Suprapubic skin (tissue), 4 donors: ENCODE measurements around the gene CCDC197. TPM values are rescaled to one million over a fixed set of nuclear protein-coding genes. Genes with fewer than 3 reads are reported as not detected.

Source experiments
- DNase-seq, 2 donors: peaks; one replicate each; pipeline ENCODE4 v3.0.0-alpha.2; 2019; ENCODE audit warnings: low spot score in 2 of 2
- H3K27ac ChIP-seq: fragments of 200-600 bp; sonication (generic); one replicate; pipeline ENCODE4 v1.5.1; 2019
- H3K27me3 ChIP-seq: fragments of 200-600 bp; sonication (generic); one replicate; pipeline ENCODE4 v1.5.1; 2019
- H3K36me3 ChIP-seq: fragments of 200-600 bp; sonication (generic); one replicate; pipeline ENCODE4 v1.5.1; 2019
- H3K4me1 ChIP-seq: fragments of 200-600 bp; sonication (generic); one replicate; pipeline ENCODE4 v1.5.1; 2019
- H3K4me3 ChIP-seq: fragments of 200-600 bp; sonication (generic); one replicate; pipeline ENCODE4 v1.5.1; 2019; ENCODE audit warnings: mild to moderate bottlenecking
- H3K9me3 ChIP-seq: fragments of 200-600 bp; sonication (generic); one replicate; pipeline ENCODE4 v1.5.1; 2019
- EP300 ChIP-seq: sonication (generic); formaldehyde crosslinking; IDR thresholded peaks from one replicate; pipeline ENCODE4 v1.6.1; 2017; ENCODE audit warnings: antibody characterized with exemption
- POLR2A ChIP-seq, 2 donors: fragments of 450-650 bp; IDR thresholded peaks; one replicate each; pipeline ENCODE4 v1.6.1; 2017; ENCODE audit warnings: antibody characterized with exemption in 2 of 2, mild to moderate bottlenecking in 2 of 2, moderate library complexity in 2 of 2
- POLR2AphosphoS5 ChIP-seq, 3 donors: sonication (generic); formaldehyde crosslinking; IDR thresholded peaks; one replicate each; pipeline ENCODE4 v1.6.1; 2017; ENCODE audit warnings: antibody characterized with exemption in 3 of 3
- WGBS: methylation state at CpG from one replicate; pipeline ENCODE4 v1.1.5; 2018; 5-methylcytosine and 5-hydroxymethylcytosine counted together
- total RNA-seq, 4 donors: library from RNA; depleted of rRNA; stranded (reverse); fragments of >200 nt; gene quantifications; one replicate each; pipeline ENCODE4 v1.1.0, GENCODE V29; 2016
- TF ChIP-seq, protein P1 (sequence below), 2 donors: fragments of 200-600 bp in 1 of 2; fragments of 450-650 bp in 1 of 2; sonication (generic) in 1 of 2; IDR thresholded peaks; one replicate each; pipeline ENCODE4 v1.5.1; 2016 to 2019; ENCODE audit warnings: antibody characterized with exemption in 2 of 2, mild to moderate bottlenecking in 1 of 2, moderate library complexity in 1 of 2

CCDC197 gene
- total RNA-seq, 4 donors from 2014 or later = not detected

DNA sequence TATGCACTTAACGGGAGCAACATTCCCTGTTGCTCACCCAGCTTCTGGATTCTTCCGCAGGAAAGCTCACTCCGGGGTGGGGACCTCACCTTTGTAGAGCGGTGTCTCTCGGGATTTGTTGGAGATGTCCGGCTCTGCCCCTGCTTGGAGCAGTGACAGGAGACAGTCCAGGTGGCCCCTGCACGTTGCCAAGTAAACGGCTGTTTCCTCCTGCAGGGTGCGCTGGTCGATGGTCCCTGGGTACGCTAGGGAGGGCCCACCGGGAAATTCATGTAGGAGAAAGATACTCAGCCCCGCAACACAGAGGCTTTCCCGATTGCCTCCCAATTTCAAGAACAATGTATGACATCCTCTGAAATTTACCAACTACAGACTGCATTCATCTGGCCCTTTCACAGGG, 43.8 kb upstream of the CCDC197 start:
- no peaks in the 10 kb centered on the region for H3K9me3 ChIP-seq
- no peak overlapping the region for H3K27ac ChIP-seq
- no peak overlapping the region for H3K4me3 ChIP-seq
- WGBS = 65% methylated on average over 11 of the region's 14 CpGs
- TF ChIP-seq POLR2A (IDR thresholded peaks at IDR 0.05) (no peak), POLR2AphosphoS5 (IDR thresholded peaks at IDR 0.05) (no peak), EP300 (no peak)
- TF ChIP-seq, protein P1, sequence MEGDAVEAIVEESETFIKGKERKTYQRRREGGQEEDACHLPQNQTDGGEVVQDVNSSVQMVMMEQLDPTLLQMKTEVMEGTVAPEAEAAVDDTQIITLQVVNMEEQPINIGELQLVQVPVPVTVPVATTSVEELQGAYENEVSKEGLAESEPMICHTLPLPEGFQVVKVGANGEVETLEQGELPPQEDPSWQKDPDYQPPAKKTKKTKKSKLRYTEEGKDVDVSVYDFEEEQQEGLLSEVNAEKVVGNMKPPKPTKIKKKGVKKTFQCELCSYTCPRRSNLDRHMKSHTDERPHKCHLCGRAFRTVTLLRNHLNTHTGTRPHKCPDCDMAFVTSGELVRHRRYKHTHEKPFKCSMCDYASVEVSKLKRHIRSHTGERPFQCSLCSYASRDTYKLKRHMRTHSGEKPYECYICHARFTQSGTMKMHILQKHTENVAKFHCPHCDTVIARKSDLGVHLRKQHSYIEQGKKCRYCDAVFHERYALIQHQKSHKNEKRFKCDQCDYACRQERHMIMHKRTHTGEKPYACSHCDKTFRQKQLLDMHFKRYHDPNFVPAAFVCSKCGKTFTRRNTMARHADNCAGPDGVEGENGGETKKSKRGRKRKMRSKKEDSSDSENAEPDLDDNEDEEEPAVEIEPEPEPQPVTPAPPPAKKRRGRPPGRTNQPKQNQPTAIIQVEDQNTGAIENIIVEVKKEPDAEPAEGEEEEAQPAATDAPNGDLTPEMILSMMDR (IDR thresholded peaks at IDR 0.05) = no peak
- H3K36me3 ChIP-seq = no peaks in the 10 kb centered on the region
- no peak for DNase-seq
- no peaks in the 10 kb centered on the region for H3K27me3 ChIP-seq
- H3K4me1 ChIP-seq = peaks cover 3% of the 10 kb centered on the region

DNA sequence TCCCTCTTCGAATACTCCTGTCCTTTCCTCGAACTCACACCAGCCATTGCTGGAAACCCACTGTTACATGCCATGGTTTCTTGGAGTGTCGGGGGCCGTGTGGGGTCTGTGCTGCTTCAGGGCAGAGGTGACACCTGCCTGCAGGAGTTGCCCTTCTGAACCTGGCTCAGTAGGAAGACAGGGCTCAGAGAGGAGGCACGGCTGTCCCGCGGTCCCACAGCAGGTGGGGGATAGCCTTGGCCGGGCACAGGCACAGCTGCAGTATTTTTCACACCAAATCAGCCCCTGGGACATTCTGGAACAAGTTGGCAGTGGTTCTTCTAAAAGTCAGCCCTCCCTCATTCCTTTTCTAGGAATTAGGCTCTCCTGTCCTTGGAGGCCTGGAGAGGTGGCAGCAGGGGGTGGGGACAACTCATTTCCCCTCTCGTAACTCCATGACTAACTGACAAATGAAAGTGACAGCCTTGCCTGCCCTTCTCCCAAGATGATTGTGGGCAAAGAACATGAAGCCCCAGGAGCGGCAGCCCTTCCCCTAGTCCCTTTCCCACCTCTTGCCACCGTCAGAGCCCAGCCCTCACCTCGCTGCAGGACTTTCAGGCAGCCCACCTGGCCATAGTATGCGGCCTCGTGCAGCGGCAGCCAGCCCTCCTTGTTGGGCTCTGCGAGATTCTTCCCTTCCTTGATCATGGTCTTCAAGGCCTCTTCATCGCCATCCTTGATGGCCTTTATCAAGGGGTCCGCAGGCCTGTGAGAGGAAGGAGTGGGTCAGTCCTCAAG, 43.2 kb upstream of the CCDC197 start:
- DNase-seq = no peak
- H3K9me3 ChIP-seq = no peaks in the 10 kb centered on the region
- no peak overlapping the region for H3K27ac ChIP-seq
- TF ChIP-seq POLR2A (IDR thresholded peaks at IDR 0.05) (no peak), EP300 (no peak), POLR2AphosphoS5 (IDR thresholded peaks at IDR 0.05) (no peak)
- TF ChIP-seq, protein P1 (IDR thresholded peaks at IDR 0.05) = no peak
- H3K36me3 ChIP-seq = no peaks in the 10 kb centered on the region
- no peaks in the 10 kb centered on the region for H3K27me3 ChIP-seq
- WGBS = 97% methylated on average over 9 of the region's 18 CpGs
- peaks cover 3% of the 10 kb centered on the region for H3K4me1 ChIP-seq
- no peak overlapping the region for H3K4me3 ChIP-seq

DNA sequence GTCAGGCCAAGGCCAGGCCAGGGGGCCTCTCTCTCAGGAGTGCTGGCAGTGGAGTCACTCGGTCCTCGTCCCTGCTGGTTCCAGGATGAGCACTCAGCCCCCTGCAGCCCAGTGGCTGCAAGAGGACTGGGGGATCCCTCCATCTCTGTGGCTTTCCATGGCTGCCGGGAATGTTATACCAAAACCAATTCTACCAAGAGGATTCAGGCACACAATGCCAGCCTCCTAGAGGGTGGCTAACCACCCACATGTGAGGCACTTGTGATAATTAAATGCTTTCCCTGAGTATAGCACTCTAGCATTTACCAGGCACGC, 42.6 kb upstream of the CCDC197 start:
- Histone ChIP-seq H3K27ac (no peak overlapping the region), H3K9me3 (no peaks in the 10 kb centered on the region), H3K4me3 (no peak overlapping the region), H3K4me1 (peaks cover 4% of the 10 kb centered on the region), H3K27me3 (no peaks in the 10 kb centered on the region), H3K36me3 (no peaks in the 10 kb centered on the region)
- TF ChIP-seq POLR2AphosphoS5 (IDR thresholded peaks at IDR 0.05) (no peak), POLR2A (IDR thresholded peaks at IDR 0.05) (no peak), EP300 (no peak)
- TF ChIP-seq, protein P1 (IDR thresholded peaks at IDR 0.05) = no peak
- no peak for DNase-seq
- WGBS = 94% methylated on average over 1 of the region's 4 CpGs

DNA sequence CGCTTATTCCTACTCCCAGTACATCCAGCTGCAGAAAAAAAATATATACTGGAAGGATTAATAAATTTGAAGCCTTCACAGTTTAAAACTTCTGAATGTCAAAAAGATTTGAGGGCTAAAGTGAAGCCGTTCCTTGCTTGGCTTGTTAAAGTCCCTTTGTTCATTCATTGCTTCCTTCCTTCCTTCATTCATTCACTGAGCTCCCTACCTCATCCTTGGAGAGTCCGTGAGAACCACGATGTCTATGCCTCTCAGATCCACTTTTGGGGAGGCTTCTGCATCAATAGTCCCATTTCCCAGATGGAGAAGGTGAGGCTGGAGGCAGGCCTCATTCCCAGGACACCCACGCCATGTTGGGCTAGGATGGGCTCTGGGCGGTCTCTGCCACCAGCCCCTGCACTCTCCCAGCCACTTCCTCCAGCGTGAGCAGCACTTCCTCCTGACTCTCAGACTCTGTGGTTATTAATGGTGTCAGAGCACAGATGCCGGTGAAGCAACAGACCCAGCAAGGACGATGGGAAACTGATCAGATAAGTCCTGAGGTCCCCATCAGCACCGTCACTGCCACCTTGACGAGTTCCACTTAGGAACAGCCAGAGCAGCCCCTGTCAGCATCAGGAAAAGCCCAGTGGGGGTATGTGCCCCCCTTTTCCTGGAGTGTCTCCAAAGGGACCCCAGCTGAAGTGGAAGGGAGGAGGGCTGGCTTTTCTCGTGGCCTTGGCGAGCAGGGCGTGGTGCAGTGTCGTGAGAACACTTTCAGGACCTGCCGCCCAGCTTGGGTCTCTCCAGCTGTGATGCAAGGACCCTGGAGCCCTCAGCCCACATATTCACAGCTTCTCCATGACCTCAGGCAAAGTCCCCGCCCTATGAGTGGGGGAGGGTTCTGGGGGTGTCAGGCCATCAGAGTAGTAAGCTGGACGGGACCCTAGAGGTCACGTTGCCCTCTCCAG, 41.9 kb upstream of the CCDC197 start:
- WGBS = 63% methylated on average over 9 of the region's 19 CpGs
- TF ChIP-seq, protein P1 (IDR thresholded peaks at IDR 0.05) = no peak
- no peak for TF ChIP-seq POLR2A (IDR thresholded peaks at IDR 0.05)
- no peak for TF ChIP-seq POLR2AphosphoS5 (IDR thresholded peaks at IDR 0.05)
- no peak for TF ChIP-seq EP300
- Histone ChIP-seq H3K9me3 (no peaks in the 10 kb centered on the region), H3K36me3 (no peaks in the 10 kb centered on the region), H3K27me3 (no peaks in the 10 kb centered on the region), H3K27ac (no peak overlapping the region), H3K4me1 (peaks cover 8% of the 10 kb centered on the region), H3K4me3 (no peak overlapping the region)
- DNase-seq = no peak
